PC-9 (cell line): ENCODE results near the gene CARS1. TPM values are rescaled to one million over a fixed set of nuclear protein-coding genes. Genes with fewer than 3 reads are reported as not detected.

Experiments used
- BruUV-seq: library from RNA; stranded (reverse); fragments of 400-500 nt; replicated peaks from 2 replicates; lab custom pipeline; 2021; lab: Mats Ljungman, UMichigan
- CTCF ChIA-PET: fragments of 300-600 bp; sonication (Branson Sonifier 250); formaldehyde crosslinking; loops from one replicate; lab custom pipeline; 2022; ENCODE audit warnings: antibody characterized with exemption; lab: Charles Lee
- POLR2A ChIA-PET: fragments of 300-600 bp; sonication (Branson Sonifier 250); formaldehyde crosslinking; loops from one replicate; lab custom pipeline; 2022; ENCODE audit warnings: antibody characterized with exemption; ENCODE audit not compliant: unreplicated experiment; lab: Charles Lee
- DNase-seq, 2 experiments: peaks; one replicate each; pipeline versions ENCODE4 v3.0.0 to v3.0.0-alpha.2; 2015 to 2022; ENCODE audit warnings: mixed read lengths in 1 of 2
- H2AFZ ChIP-seq: fragments of 200-600 bp; sonication (generic); 2 replicates; pipeline ENCODE4 v1.8.1; 2017; ENCODE audit warnings: antibody characterized with exemption
- H3F3A ChIP-seq: fragments of 200-600 bp; sonication (generic); 2 replicates; pipeline ENCODE4 v1.8.1; 2017; ENCODE audit warnings: antibody characterized with exemption, mild to moderate bottlenecking, low read depth; ENCODE audit not compliant: insufficient read depth
- H3K27ac ChIP-seq: fragments of 200-600 bp; sonication (generic); 2 replicates; pipeline ENCODE4 v1.6.1; 2016; ENCODE audit warnings: mixed run types
- H3K27me3 ChIP-seq: fragments of 200-600 bp; sonication (generic); 2 replicates; pipeline ENCODE4 v1.6.1; 2016; ENCODE audit warnings: low read depth, mixed run types; ENCODE audit not compliant: insufficient read depth
- H3K36me3 ChIP-seq: fragments of 200-600 bp; sonication (generic); 2 replicates; pipeline ENCODE4 v1.6.1; 2016; ENCODE audit warnings: low read depth, mixed run types
- H3K4me1 ChIP-seq: fragments of 200-600 bp; sonication (generic); replicated peaks from 2 replicates; pipeline ENCODE4 v1.6.1; 2016; ENCODE audit warnings: mixed run types; ENCODE audit not compliant: insufficient read depth
- H3K4me2 ChIP-seq: fragments of 200-600 bp; sonication (generic); 2 replicates; pipeline ENCODE4 v1.6.1; 2017; ENCODE audit warnings: mixed run types
- H3K4me3 ChIP-seq: fragments of 200-600 bp; sonication (generic); 2 replicates; pipeline ENCODE4 v1.6.1; 2016; ENCODE audit warnings: mixed run types
- H3K79me2 ChIP-seq: fragments of 200-600 bp; sonication (generic); 2 replicates; pipeline ENCODE4 v1.6.1; 2017; ENCODE audit warnings: low read depth, mixed run types
- H3K9me2 ChIP-seq: fragments of 200-600 bp; sonication (generic); 2 replicates; pipeline ENCODE4 v1.8.1; 2017; ENCODE audit warnings: mild to moderate bottlenecking; ENCODE audit not compliant: insufficient read depth
- H3K9me3 ChIP-seq: fragments of 200-600 bp; sonication (generic); 2 replicates; pipeline ENCODE4 v1.8.1; 2016; ENCODE audit warnings: low read depth; ENCODE audit not compliant: insufficient read depth
- H4K20me1 ChIP-seq: fragments of 200-600 bp; sonication (generic); 2 replicates; pipeline ENCODE4 v1.8.1; 2017; ENCODE audit not compliant: insufficient read depth
- EZH2 ChIP-seq: fragments of 200-600 bp; sonication (generic); IDR thresholded peaks from 2 replicates; pipeline ENCODE4 v1.8.0; 2017; ENCODE audit warnings: antibody characterized with exemption, low read depth
- intact Hi-C: fragments of 100-400 bp; cut with micrococcal nuclease; formaldehyde crosslinking; loops from one replicate; pipeline ENCODE4 v1.10.0; 2022; ENCODE audit not compliant: unreplicated experiment
- total RNA-seq: library from RNA; stranded (reverse); gene quantifications from 2 replicates; pipeline ENCODE4 v1.2.3, GENCODE V29; 2021
- TF ChIP-seq, protein P1 (sequence below): fragments of 200-600 bp; sonication (generic); conservative IDR thresholded peaks from 2 replicates; pipeline ENCODE4 v1.6.1; 2017; ENCODE audit warnings: mixed run types, antibody characterized with exemption, mild to moderate bottlenecking, moderate library complexity

The CARS1 gene
- total RNA-seq, 1 experiment from 2014 or later, result 78.8 TPM

- TF ChIP-seq EZH2, result no peak
- TF ChIP-seq, protein P1, sequence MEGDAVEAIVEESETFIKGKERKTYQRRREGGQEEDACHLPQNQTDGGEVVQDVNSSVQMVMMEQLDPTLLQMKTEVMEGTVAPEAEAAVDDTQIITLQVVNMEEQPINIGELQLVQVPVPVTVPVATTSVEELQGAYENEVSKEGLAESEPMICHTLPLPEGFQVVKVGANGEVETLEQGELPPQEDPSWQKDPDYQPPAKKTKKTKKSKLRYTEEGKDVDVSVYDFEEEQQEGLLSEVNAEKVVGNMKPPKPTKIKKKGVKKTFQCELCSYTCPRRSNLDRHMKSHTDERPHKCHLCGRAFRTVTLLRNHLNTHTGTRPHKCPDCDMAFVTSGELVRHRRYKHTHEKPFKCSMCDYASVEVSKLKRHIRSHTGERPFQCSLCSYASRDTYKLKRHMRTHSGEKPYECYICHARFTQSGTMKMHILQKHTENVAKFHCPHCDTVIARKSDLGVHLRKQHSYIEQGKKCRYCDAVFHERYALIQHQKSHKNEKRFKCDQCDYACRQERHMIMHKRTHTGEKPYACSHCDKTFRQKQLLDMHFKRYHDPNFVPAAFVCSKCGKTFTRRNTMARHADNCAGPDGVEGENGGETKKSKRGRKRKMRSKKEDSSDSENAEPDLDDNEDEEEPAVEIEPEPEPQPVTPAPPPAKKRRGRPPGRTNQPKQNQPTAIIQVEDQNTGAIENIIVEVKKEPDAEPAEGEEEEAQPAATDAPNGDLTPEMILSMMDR, result no peak
- no peaks in the 10 kb centered on the region for H3K27me3 ChIP-seq
- H3K4me1 ChIP-seq, result peaks cover 18% of the 10 kb centered on the region
- no peaks in the 10 kb centered on the region for H3K79me2 ChIP-seq
- DNase-seq, result no peak
- H3K36me3 ChIP-seq, result no peaks in the 10 kb centered on the region
- no peak overlapping the region for H3K4me3 ChIP-seq
- intact Hi-C loops, result loop anchor here (5.0 kb wide), 2 partner anchors 37 to 123 kb away; partner anchors contain the start of genes CARS1 and MRGPRG
- H3K27ac ChIP-seq, result no peak overlapping the region
- H3K4me2 ChIP-seq, result no peak overlapping the region
- BruUV-seq, result no TSS peak
- ChIA-PET CTCF (no interaction called here), POLR2A (no interaction called here)
- no peak overlapping the region for H2AFZ ChIP-seq
- no peaks in the 10 kb centered on the region for H3K9me2 ChIP-seq
- H4K20me1 ChIP-seq, result no peaks in the 10 kb centered on the region
- H3F3A ChIP-seq, result peaks cover 7% of the 10 kb centered on the region; the same call in 1 of the 2 replicates
- no peaks in the 10 kb centered on the region for H3K9me3 ChIP-seq
Observed at GRCh38 chr11:3094223-3094824, 37.1 kb upstream of the CARS1 start.

DNA sequence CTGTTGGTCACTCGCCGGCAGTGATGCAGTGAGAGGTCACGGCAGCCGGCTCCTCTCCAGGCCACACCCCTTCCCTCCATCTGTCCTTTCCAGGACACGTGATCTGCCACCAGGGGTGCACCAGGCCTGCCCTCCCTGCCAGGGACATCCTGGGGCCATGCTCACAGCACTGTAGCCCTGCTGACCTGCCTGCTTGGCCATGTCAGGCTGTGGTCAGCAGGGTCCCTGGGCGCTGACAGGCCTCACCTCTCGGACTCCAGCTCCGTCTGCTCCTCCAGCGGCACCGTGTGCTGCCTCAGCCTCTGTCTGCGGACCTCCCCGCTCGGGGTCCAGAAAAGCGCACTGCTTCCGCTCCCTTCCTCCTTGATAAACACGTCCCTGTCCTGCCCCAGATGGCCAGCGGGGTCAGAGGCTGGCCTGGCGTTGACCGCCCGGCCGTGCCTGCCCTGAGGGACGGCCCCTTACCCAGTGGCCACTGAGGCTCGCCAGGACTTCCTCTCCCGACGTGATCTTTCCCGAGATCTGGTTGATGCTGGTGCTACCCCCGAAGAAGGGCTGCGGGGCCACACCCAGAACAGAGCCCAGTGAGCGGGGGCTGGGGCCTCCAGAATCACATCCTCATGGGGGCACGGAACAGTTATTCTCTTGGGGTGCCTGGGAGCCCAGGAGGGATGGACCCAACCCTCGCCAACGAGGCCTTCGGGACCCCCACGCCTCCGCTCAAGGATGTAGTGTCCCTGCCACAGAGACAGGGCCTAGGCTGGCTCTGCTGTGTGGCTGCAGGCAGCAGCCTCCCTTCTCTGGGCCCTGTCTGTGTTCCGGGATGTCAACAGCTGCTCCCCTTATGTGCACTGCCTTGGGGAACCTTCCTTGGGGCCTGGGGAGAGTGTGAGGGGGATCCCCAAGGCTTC is 36.3 kb upstream of the CARS1 start:
- no peak for DNase-seq
- H4K20me1 ChIP-seq, result no peaks in the 10 kb centered on the region
- H3K4me3 ChIP-seq, result no peak overlapping the region
- H3K79me2 ChIP-seq, result no peaks in the 10 kb centered on the region
- H3K9me3 ChIP-seq, result no peaks in the 10 kb centered on the region
- H2AFZ ChIP-seq, result no peak overlapping the region
- TF ChIP-seq, protein P1, result no peak
- no peak for TF ChIP-seq EZH2
- no peaks in the 10 kb centered on the region for H3K9me2 ChIP-seq
- no peaks in the 10 kb centered on the region for H3K27me3 ChIP-seq
- intact Hi-C loops, result loop anchor here (5.0 kb wide), 2 partner anchors 36 to 124 kb away; partner anchors contain the start of genes CARS1 and MRGPRG
- H3K4me2 ChIP-seq, result no peak overlapping the region
- BruUV-seq, result no TSS peak
- ChIA-PET CTCF (no interaction called here), POLR2A (no interaction called here)
- peaks cover 7% of the 10 kb centered on the region; the same call in 1 of the 2 replicates for H3F3A ChIP-seq
- no peak overlapping the region for H3K27ac ChIP-seq
- no peaks in the 10 kb centered on the region for H3K36me3 ChIP-seq
- H3K4me1 ChIP-seq, result peaks cover 18% of the 10 kb centered on the region

- ChIA-PET POLR2A (no interaction called here), CTCF (no interaction called here)
- no peaks in the 10 kb centered on the region for H4K20me1 ChIP-seq
- H3F3A ChIP-seq, result peaks cover 7% of the 10 kb centered on the region; the same call in 1 of the 2 replicates
- H3K9me2 ChIP-seq, result no peaks in the 10 kb centered on the region
- H3K4me2 ChIP-seq, result no peak overlapping the region
- no peak for TF ChIP-seq EZH2
- no peak overlapping the region for H2AFZ ChIP-seq
- no peaks in the 10 kb centered on the region for H3K9me3 ChIP-seq
- no peak overlapping the region for H3K27ac ChIP-seq
- BruUV-seq, result no TSS peak
- H3K36me3 ChIP-seq, result no peaks in the 10 kb centered on the region
- H3K27me3 ChIP-seq, result no peaks in the 10 kb centered on the region
- no peaks in the 10 kb centered on the region for H3K79me2 ChIP-seq
- H3K4me3 ChIP-seq, result no peak overlapping the region
- intact Hi-C loops, result loop anchor here (5.0 kb wide), 2 partner anchors 35 to 125 kb away; partner anchors contain the start of genes CARS1 and MRGPRG
- DNase-seq, result no peak
- peaks cover 18% of the 10 kb centered on the region for H3K4me1 ChIP-seq
Observed at GRCh38 chr11:3092603-3093141, 35.4 kb upstream of the CARS1 start.
